ENCODE data around the gene DGKH.

Gene DGKH

GRCh38 chr13:42014119-42014518, 34.3 kb upstream of the DGKH start:
- DNase-seq = no peak
- H3K9me3 ChIP-seq (ENCODE audit: control extremely low read depth in 1 of 5, control insufficient read depth in 4 of 5, insufficient read depth in 2 of 5, low read depth in 1 of 5, low read length in 4 of 5) = no peaks in the 10 kb centered on the region
- no peak overlapping the region for H3K4me3 ChIP-seq (ENCODE audit: control insufficient read depth in 1 of 7, extremely low read depth in 1 of 7, insufficient read depth in 4 of 7, low read depth in 2 of 7, low read length in 6 of 7)
- WGBS (ENCODE audit: insufficient coverage) = 100% methylated on average over 3 of the region's 4 CpGs
- H3K27ac ChIP-seq (ENCODE audit: insufficient read depth in 1 of 2, low read depth in 1 of 2, low read length in 2 of 2, poor library complexity in 1 of 2, severe bottlenecking in 2 of 2) = no peak overlapping the region
- ChIA-PET CTCF (no interaction called here), POLR2A (no interaction called here)
- no peaks in the 10 kb centered on the region for H3K4me1 ChIP-seq (ENCODE audit: control extremely low read depth in 1 of 4, control insufficient read depth in 4 of 4, insufficient read depth in 4 of 4, low read length in 3 of 4)
- H3K27me3 ChIP-seq (replicated peaks in 2 of 5; ENCODE audit: control insufficient read depth in 4 of 5, insufficient read depth in 5 of 5, low read length in 4 of 5) = no peaks in the 10 kb centered on the region
- no peaks in the 10 kb centered on the region for H3K36me3 ChIP-seq (ENCODE audit: control insufficient read depth in 4 of 4, insufficient read depth in 4 of 4, low read length in 3 of 4)

- ChIA-PET CTCF (interaction anchor here (1.4 kb wide), 1 partner anchor 11 kb away, joined by 3 read pairs; no protein-coding TSS in a partner anchor), POLR2A (no interaction called here)
- H3K4me3 ChIP-seq (ENCODE audit: control insufficient read depth in 1 of 7, extremely low read depth in 1 of 7, insufficient read depth in 4 of 7, low read depth in 2 of 7, low read length in 6 of 7) = no peak overlapping the region
- WGBS (ENCODE audit: insufficient coverage) = no CpG with 5 or more reads among the region's 2 CpGs
- no peaks in the 10 kb centered on the region for H3K36me3 ChIP-seq (ENCODE audit: control insufficient read depth in 4 of 4, insufficient read depth in 4 of 4, low read length in 3 of 4)
- no peaks in the 10 kb centered on the region for H3K4me1 ChIP-seq (ENCODE audit: control extremely low read depth in 1 of 4, control insufficient read depth in 4 of 4, insufficient read depth in 4 of 4, low read length in 3 of 4)
- DNase-seq = no peak
- no peak overlapping the region for H3K27ac ChIP-seq (ENCODE audit: insufficient read depth in 1 of 2, low read depth in 1 of 2, low read length in 2 of 2, poor library complexity in 1 of 2, severe bottlenecking in 2 of 2)
- no peaks in the 10 kb centered on the region for H3K27me3 ChIP-seq (replicated peaks in 2 of 5; ENCODE audit: control insufficient read depth in 4 of 5, insufficient read depth in 5 of 5, low read length in 4 of 5)
- H3K9me3 ChIP-seq (ENCODE audit: control extremely low read depth in 1 of 5, control insufficient read depth in 4 of 5, insufficient read depth in 2 of 5, low read depth in 1 of 5, low read length in 4 of 5) = no peaks in the 10 kb centered on the region
Observed at GRCh38 chr13:42017264-42017663, 31.2 kb upstream of the DGKH start.

GRCh38 chr13:42021851-42022250, 26.6 kb upstream of the DGKH start:
- POLR2A ChIA-PET = no interaction called here

GRCh38 chr13:42022336-42022735, 26.1 kb upstream of the DGKH start:
- 93% methylated on average over 4 of the region's 4 CpGs for WGBS (ENCODE audit: insufficient coverage)
- Histone ChIP-seq H3K27me3 (replicated peaks in 2 of 5; ENCODE audit: control insufficient read depth in 4 of 5, insufficient read depth in 5 of 5, low read length in 4 of 5) (no peaks in the 10 kb centered on the region), H3K4me1 (ENCODE audit: control extremely low read depth in 1 of 4, control insufficient read depth in 4 of 4, insufficient read depth in 4 of 4, low read length in 3 of 4) (no peaks in the 10 kb centered on the region), H3K9me3 (ENCODE audit: control extremely low read depth in 1 of 5, control insufficient read depth in 4 of 5, insufficient read depth in 2 of 5, low read depth in 1 of 5, low read length in 4 of 5) (no peaks in the 10 kb centered on the region), H3K4me3 (ENCODE audit: control insufficient read depth in 1 of 7, extremely low read depth in 1 of 7, insufficient read depth in 4 of 7, low read depth in 2 of 7, low read length in 6 of 7) (no peak overlapping the region), H3K36me3 (ENCODE audit: control insufficient read depth in 4 of 4, insufficient read depth in 4 of 4, low read length in 3 of 4) (no peaks in the 10 kb centered on the region), H3K27ac (ENCODE audit: insufficient read depth in 1 of 2, low read depth in 1 of 2, low read length in 2 of 2, poor library complexity in 1 of 2, severe bottlenecking in 2 of 2) (no peak overlapping the region)
- POLR2A ChIA-PET = no interaction called here
- DNase-seq = no peak
- CTCF ChIA-PET = interaction anchor here (0.9 kb wide), 1 partner anchor 13 kb away, joined by 3 read pairs; no protein-coding TSS in a partner anchor

More at GRCh38 chr13:42021851-42022250, 26.6 kb upstream of the DGKH start:
- Histone ChIP-seq H3K4me1 (ENCODE audit: control extremely low read depth in 1 of 4, control insufficient read depth in 4 of 4, insufficient read depth in 4 of 4, low read length in 3 of 4) (no peaks in the 10 kb centered on the region), H3K27ac (ENCODE audit: insufficient read depth in 1 of 2, low read depth in 1 of 2, low read length in 2 of 2, poor library complexity in 1 of 2, severe bottlenecking in 2 of 2) (no peak overlapping the region), H3K27me3 (replicated peaks in 2 of 5; ENCODE audit: control insufficient read depth in 4 of 5, insufficient read depth in 5 of 5, low read length in 4 of 5) (no peaks in the 10 kb centered on the region), H3K9me3 (ENCODE audit: control extremely low read depth in 1 of 5, control insufficient read depth in 4 of 5, insufficient read depth in 2 of 5, low read depth in 1 of 5, low read length in 4 of 5) (no peaks in the 10 kb centered on the region), H3K36me3 (ENCODE audit: control insufficient read depth in 4 of 4, insufficient read depth in 4 of 4, low read length in 3 of 4) (no peaks in the 10 kb centered on the region), H3K4me3 (ENCODE audit: control insufficient read depth in 1 of 7, extremely low read depth in 1 of 7, insufficient read depth in 4 of 7, low read depth in 2 of 7, low read length in 6 of 7) (no peak overlapping the region)
- peak in 1 of 3 donors; percentile 25 for DNase-seq
- CTCF ChIA-PET = no interaction called here

- Histone ChIP-seq H3K27ac (ENCODE audit: insufficient read depth in 1 of 2, low read depth in 1 of 2, low read length in 2 of 2, poor library complexity in 1 of 2, severe bottlenecking in 2 of 2) (no peak overlapping the region), H3K4me3 (ENCODE audit: control insufficient read depth in 1 of 7, extremely low read depth in 1 of 7, insufficient read depth in 4 of 7, low read depth in 2 of 7, low read length in 6 of 7) (no peak overlapping the region), H3K36me3 (ENCODE audit: control insufficient read depth in 4 of 4, insufficient read depth in 4 of 4, low read length in 3 of 4) (no peaks in the 10 kb centered on the region), H3K9me3 (ENCODE audit: control extremely low read depth in 1 of 5, control insufficient read depth in 4 of 5, insufficient read depth in 2 of 5, low read depth in 1 of 5, low read length in 4 of 5) (no peaks in the 10 kb centered on the region), H3K4me1 (ENCODE audit: control extremely low read depth in 1 of 4, control insufficient read depth in 4 of 4, insufficient read depth in 4 of 4, low read length in 3 of 4) (no peaks in the 10 kb centered on the region), H3K27me3 (replicated peaks in 2 of 5; ENCODE audit: control insufficient read depth in 4 of 5, insufficient read depth in 5 of 5, low read length in 4 of 5) (no peaks in the 10 kb centered on the region)
- POLR2A ChIA-PET = no interaction called here
- CTCF ChIA-PET = interaction anchor here (0.9 to 1.0 kb wide), 2 partner anchors 12 to 195 kb away, joined by 3 to 4 read pairs; no protein-coding TSS in a partner anchor
- DNase-seq = no peak
- WGBS (ENCODE audit: insufficient coverage) = no CpG with 5 or more reads among the region's 2 CpGs
Observed at GRCh38 chr13:42022796-42023493, 25.5 kb upstream of the DGKH start.

- Histone ChIP-seq H3K9me3 (ENCODE audit: control extremely low read depth in 1 of 5, control insufficient read depth in 4 of 5, insufficient read depth in 2 of 5, low read depth in 1 of 5, low read length in 4 of 5) (no peaks in the 10 kb centered on the region), H3K36me3 (ENCODE audit: control insufficient read depth in 4 of 4, insufficient read depth in 4 of 4, low read length in 3 of 4) (no peaks in the 10 kb centered on the region), H3K27me3 (replicated peaks in 2 of 5; ENCODE audit: control insufficient read depth in 4 of 5, insufficient read depth in 5 of 5, low read length in 4 of 5) (no peaks in the 10 kb centered on the region), H3K4me1 (ENCODE audit: control extremely low read depth in 1 of 4, control insufficient read depth in 4 of 4, insufficient read depth in 4 of 4, low read length in 3 of 4) (no peaks in the 10 kb centered on the region), H3K4me3 (ENCODE audit: control insufficient read depth in 1 of 7, extremely low read depth in 1 of 7, insufficient read depth in 4 of 7, low read depth in 2 of 7, low read length in 6 of 7) (no peak overlapping the region), H3K27ac (ENCODE audit: insufficient read depth in 1 of 2, low read depth in 1 of 2, low read length in 2 of 2, poor library complexity in 1 of 2, severe bottlenecking in 2 of 2) (no peak overlapping the region)
- no peak for DNase-seq
- CTCF ChIA-PET = no interaction called here
- POLR2A ChIA-PET = no interaction called here
Observed at GRCh38 chr13:42027286-42027685, 21.2 kb upstream of the DGKH start.

- H3K27me3 ChIP-seq (replicated peaks in 2 of 5; ENCODE audit: control insufficient read depth in 4 of 5, insufficient read depth in 5 of 5, low read length in 4 of 5) = no peaks in the 10 kb centered on the region
- H3K27ac ChIP-seq (ENCODE audit: insufficient read depth in 1 of 2, low read depth in 1 of 2, low read length in 2 of 2, poor library complexity in 1 of 2, severe bottlenecking in 2 of 2) = no peak overlapping the region
- no peaks in the 10 kb centered on the region for H3K4me1 ChIP-seq (ENCODE audit: control extremely low read depth in 1 of 4, control insufficient read depth in 4 of 4, insufficient read depth in 4 of 4, low read length in 3 of 4)
- no peak for DNase-seq
- H3K4me3 ChIP-seq (ENCODE audit: control insufficient read depth in 1 of 7, extremely low read depth in 1 of 7, insufficient read depth in 4 of 7, low read depth in 2 of 7, low read length in 6 of 7) = no peak overlapping the region
- 93% methylated on average over 3 of the region's 3 CpGs for WGBS (ENCODE audit: insufficient coverage)
- ChIA-PET CTCF (no interaction called here), POLR2A (no interaction called here)
- H3K9me3 ChIP-seq (ENCODE audit: control extremely low read depth in 1 of 5, control insufficient read depth in 4 of 5, insufficient read depth in 2 of 5, low read depth in 1 of 5, low read length in 4 of 5) = no peaks in the 10 kb centered on the region
- no peaks in the 10 kb centered on the region for H3K36me3 ChIP-seq (ENCODE audit: control insufficient read depth in 4 of 4, insufficient read depth in 4 of 4, low read length in 3 of 4)
Observed at GRCh38 chr13:42028113-42028799, 20.2 kb upstream of the DGKH start.
